ENCODE measurements around the gene NFKB2.

- TF ChIP-seq POLR2A (IDR thresholded peaks at IDR 0.05; ENCODE audit: control extremely low read depth in 1 of 2, low read depth in 2 of 2, low read length in 2 of 2) (no peak), TCF12 (IDR thresholded peaks at IDR 0.05; ENCODE audit: low read depth, low read length) (no peak), RNF2 (IDR thresholded peaks at IDR 0.05; ENCODE audit: borderline replicate concordance, low read depth, low read length, missing control alignments, poor library complexity, severe bottlenecking) (no peak), SP2 (IDR thresholded peaks at IDR 0.05; ENCODE audit: low read length) (no peak), CHD2 (IDR thresholded peaks at IDR 0.05; ENCODE audit: low read length) (no peak), MAX (IDR thresholded peaks at IDR 0.05) (no peak), HDAC2 (IDR thresholded peaks at IDR 0.05; ENCODE audit: borderline replicate concordance in 1 of 2, low read depth in 2 of 2, low read length in 2 of 2) (no peak), EZH2 (IDR thresholded peaks at IDR 0.05; ENCODE audit: low read depth, low read length, severe bottlenecking) (no peak)
- TF ChIP-seq, protein P1, sequence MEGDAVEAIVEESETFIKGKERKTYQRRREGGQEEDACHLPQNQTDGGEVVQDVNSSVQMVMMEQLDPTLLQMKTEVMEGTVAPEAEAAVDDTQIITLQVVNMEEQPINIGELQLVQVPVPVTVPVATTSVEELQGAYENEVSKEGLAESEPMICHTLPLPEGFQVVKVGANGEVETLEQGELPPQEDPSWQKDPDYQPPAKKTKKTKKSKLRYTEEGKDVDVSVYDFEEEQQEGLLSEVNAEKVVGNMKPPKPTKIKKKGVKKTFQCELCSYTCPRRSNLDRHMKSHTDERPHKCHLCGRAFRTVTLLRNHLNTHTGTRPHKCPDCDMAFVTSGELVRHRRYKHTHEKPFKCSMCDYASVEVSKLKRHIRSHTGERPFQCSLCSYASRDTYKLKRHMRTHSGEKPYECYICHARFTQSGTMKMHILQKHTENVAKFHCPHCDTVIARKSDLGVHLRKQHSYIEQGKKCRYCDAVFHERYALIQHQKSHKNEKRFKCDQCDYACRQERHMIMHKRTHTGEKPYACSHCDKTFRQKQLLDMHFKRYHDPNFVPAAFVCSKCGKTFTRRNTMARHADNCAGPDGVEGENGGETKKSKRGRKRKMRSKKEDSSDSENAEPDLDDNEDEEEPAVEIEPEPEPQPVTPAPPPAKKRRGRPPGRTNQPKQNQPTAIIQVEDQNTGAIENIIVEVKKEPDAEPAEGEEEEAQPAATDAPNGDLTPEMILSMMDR (IDR thresholded peaks at IDR 0.05; ENCODE audit: control extremely low read depth in 1 of 3, insufficient read depth in 1 of 3, low read depth in 1 of 3, low read length in 3 of 3) = no peak
Observed at GRCh38 chr10:102384606-102385429, 10.7 kb upstream of the NFKB2 start.
